C1 segment of cervical spinal cord (tissue), 14 donors: ENCODE measurements around the gene HAUS7.
A peak's percentile ranks its signal among the peaks of the same experiment; 100 is the strongest.

ENCODE experiments used
- DNase-seq, 14 donors: peaks; one replicate each; lab custom pipeline; 2025; lab: John Stamatoyannopoulos, UW

HAUS7 gene

DNA sequence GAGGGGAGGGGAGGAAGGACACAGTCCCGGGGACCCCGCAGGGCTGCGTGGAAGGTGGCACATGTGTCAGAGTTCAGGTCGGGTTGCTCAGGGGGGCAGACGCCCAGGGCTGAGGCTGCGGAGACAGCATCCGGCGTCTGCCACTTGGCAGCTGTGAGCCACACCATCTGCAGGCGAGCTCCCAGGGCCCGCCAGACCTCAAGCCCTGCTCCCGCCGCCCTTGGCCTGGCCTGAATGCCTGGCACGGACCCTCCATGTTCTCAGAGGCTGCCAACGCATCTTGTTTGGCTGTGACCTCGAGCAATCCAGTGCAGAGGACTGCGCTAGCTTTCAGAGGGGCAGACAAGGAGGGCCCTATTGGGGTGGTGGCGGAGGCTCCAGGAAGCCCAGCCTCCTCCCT lies 29.5 kb upstream of the HAUS7 start:
- DNase-seq = peak in 13 of 14 donors; percentile 3 to 70 (median 21)

DNA sequence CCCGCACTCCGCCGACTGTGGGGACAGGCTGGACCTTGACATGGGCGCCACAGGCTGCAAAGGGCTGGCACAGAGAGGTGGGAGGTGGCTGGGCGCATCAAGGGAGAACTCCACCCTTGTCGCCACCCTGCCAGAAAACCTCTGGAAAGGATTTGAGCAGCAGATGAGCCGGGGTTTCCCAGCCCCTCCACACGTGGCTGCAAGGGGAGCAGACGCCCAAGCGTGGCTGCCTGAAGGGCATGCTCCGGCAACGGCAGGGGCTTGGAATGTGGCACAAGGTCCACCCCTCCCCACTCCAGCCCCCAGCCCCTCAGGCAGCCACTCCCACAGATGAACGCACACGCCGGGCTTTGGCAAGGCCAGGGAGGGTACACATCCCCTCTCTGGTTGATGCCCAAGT lies 29.0 kb upstream of the HAUS7 start:
- peak in 1 of 14 donors; percentile 48 for DNase-seq

DNA sequence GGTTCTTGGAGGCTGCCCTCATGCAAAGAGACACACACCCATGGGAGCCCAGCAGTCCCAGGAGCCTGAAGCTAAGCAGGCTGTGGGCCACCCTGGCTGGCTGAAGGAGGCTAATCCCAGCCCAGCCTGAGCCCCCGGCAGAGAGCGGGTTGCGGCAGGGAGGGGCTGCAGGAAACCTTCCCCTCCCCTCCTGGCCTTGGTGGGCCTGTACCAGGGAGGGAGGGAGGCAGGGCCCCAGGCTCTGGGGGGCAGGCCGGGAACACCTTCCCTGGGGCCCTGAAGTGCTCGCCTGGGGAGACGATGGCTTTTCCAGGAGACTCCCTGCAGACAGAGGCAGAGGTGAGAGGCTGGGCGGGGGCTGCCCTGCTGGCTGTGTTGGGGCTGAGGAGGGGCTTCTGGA lies 28.1 kb upstream of the HAUS7 start:
- no peak for DNase-seq

GRCh38 chrX:153496590-153496959 lies 26.2 kb upstream of the HAUS7 start:
- no peak for DNase-seq

GRCh38 chrX:153495903-153496589 lies 25.7 kb upstream of the HAUS7 start:
- no peak for DNase-seq

DNA sequence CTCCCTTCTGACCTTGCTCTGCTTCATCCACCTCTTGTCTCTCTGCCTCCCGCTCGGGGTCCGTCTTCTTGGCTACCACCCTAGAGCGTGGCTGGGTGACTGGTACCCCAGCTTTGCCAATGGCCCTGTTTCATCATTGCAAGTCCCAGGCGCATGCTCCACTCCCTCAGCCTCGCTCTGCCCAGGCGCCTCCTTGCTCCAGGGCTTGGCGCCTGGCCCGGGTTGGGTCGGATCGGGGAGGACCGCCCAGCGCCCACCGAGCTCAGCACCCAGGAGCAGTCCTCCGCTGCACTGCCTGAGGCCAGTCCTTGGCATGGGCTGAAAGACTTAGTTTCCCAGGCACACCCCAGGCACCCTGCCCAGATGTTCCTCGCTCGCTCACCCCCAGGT lies 25.0 kb upstream of the HAUS7 start:
- DNase-seq = peak in 5 of 14 donors; percentile 7 to 54 (median 23)

- peak in 4 of 14 donors; percentile 9 to 54 (median 18) for DNase-seq
These were observed 24.4 kb upstream of the HAUS7 start, which contains the start of gene BGN for GRCh38 chrX:153494541-153495361. Gene BGN, plus strand, starts transcription at chrX:153494980. Its CDS starts 9,652 bp downstream, at chrX:153504632.

- no peak for DNase-seq
These were observed 23.7 kb upstream of the HAUS7 start for GRCh38 chrX:153494061-153494460.

GRCh38 chrX:153493085-153493484 lies 22.7 kb upstream of the HAUS7 start:
- DNase-seq = no peak

DNA sequence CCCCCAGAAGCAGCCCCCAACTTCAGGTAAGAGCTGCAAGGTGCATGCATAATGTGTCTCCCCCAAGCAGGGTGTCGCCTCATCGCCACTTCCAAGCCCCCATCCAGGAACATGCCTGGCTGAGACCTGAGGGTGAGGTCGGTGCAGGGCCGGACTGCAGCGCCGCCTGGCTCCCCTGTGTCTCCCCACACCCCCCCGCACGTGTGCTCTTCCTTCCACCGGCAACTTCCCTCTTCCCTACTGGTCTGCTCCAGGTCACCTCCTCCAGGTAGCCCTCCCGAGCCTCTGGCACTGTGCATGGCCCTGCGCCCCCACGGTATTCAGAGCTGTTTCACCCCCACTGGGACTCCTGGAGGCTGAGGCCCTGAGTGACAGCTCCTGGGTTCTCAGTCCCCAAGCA lies 22.2 kb upstream of the HAUS7 start:
- no peak for DNase-seq

DNA sequence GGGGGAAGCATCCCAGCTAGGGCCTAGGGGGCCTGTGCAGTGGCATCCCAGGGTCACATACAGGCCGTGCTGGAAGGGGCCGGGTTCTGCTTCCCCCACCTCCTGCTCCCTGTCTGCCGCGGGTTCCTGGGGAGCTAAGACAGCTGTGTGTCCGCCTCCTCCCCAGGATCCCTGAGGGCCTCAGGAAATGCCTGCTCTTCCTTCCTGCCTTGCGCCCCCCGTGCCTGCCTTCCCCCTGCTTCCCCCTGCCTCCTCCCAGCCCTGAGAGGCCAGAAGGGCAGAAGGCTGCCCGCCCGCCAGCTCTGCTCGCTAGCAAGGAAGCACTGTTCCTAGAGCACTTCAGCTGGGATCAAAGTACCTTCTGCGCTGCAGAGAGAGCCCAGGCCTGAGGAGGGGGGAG lies 21.5 kb upstream of the HAUS7 start:
- no peak for DNase-seq

GRCh38 chrX:153491351-153491914 lies 21.1 kb upstream of the HAUS7 start:
- DNase-seq = no peak

DNA sequence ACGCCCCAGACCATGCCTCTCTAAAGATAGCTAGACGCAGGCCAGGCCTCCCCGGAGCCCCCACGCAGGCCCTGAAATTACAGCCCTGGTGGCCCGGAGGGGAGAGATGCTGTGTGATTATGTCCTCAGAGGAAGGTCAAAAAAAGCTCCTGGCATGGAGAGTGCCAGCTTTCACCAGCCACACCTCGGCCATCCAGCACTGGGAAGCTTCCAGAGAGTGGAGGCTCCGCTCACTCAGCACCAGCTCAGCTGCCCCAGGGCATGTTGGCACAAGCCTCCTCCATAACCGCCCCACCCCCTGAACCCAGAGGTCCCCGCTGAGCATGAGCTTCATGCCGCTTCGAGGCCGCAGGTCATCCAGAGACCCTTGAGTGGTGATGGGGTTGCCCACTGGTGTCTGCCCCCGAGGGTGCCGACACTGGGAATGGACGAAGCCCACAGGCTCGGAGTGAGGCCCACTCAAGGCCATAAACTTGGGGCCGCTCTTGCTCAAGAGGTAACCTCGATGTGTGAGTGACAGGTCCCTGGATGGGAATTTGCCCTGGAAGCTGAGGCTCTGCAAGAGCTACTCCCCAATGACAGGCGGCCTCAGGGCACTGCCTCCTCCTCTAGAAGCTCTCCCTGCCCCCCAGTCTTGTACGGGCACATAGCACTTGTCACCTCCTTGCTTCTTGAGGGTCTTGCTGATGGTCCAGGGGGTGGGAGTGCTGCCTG lies 20.0 kb upstream of the HAUS7 start:
- no peak for DNase-seq

DNA sequence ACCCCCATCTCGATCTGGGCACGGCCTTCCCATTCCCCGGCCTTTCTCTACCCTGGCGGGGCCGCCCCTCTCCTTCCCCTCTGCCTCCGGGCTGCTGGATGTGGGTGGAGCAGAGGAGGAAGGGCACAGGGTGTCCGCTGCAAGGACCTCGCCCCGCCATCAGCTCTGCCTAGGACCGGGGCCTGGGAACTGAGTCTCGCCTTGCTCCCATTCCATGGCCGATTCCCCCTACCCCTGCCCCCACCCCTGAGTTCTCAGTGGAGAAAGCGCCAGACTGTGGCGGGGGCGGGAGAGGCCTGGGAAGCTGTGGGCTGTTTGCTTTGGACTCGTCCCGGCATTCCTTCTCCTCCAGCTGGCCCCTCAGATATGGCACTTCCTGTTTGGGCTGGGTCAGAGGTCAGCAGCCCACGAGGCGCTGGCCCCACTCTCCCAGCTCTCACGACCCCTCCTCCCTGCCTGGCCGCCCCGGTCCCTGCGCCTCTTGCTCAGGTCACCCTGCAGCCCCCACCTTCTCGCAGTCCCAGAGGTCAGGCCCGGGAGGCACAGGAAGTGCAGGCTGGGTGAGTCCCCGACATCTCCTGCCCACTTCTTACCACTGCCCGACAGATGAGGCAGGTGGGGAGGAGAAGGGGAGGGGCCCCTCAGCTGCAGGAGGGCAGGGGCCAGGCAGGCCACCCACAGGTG lies 18.0 kb upstream of the HAUS7 start:
- no peak for DNase-seq

GRCh38 chrX:153487590-153488071 lies 17.3 kb upstream of the HAUS7 start:
- no peak for DNase-seq

GRCh38 chrX:153486171-153486570 lies 15.8 kb upstream of the HAUS7 start:
- no peak for DNase-seq

DNA sequence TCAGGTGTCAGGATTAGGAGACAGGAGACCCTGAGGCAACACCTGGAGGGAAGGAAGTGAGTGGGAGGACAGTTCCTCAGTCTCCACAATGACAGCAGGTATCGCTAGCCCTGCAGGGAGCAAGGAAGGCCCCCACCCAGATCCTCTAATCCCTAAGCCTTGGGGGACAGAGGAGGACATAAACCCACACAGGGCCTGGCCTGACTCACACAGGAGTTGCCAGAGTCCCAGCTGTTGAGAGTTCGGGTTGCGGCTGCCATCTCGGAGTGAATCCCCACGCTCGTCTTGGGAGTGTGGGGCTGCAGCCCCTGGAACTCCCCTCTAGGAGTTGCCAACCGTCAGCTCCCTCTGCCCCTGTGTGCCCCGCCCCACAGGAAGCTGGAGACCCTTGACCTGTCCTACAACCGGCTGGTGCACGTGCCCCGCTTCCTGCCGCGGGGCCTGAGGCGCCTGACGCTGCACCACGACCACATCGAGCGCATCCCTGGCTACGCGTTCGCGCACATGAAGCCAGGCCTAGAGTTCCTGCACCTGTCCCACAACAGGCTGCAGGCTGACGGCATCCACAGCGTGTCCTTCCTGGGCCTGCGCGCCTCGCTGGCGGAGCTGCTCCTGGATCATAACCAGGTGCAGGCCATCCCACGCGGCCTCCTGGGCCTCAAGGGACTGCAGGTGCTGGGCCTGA lies 15.2 kb upstream of the HAUS7 start:
- DNase-seq = no peak

DNA sequence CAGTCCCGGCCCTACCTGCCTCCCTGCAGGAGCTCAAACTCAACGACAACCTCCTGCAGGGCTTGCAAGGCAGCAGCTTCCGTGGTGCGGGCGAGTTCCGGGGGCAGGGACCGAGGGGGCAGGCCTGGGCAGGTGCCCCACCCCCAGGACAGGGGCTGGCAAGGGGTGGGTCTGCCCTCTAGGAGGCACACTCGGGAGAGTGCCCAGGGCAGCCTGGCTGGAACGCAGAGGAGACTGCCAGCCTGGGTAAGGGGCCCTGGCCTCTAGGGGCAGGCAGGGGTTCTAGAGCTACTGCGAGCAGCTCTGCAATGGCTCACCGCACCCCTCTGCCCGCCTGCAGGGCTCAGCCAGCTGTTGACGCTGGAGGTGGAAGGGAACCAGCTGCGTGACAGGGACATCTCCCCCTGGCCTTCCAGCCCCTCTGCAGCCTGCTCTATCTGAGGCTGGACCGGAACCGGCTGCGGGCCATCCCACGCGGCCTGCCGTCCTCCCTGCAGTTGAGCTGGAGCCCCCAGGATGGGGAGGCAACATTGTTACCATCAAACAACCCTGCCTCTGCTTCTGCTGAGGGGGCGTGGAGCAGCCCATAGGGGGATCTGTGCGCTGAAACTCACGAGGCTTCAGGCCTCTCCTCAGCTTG lies 12.1 kb upstream of the HAUS7 start:
- DNase-seq = no peak

GRCh38 chrX:153481043-153481442 lies 10.7 kb upstream of the HAUS7 start:
- DNase-seq = no peak

DNA sequence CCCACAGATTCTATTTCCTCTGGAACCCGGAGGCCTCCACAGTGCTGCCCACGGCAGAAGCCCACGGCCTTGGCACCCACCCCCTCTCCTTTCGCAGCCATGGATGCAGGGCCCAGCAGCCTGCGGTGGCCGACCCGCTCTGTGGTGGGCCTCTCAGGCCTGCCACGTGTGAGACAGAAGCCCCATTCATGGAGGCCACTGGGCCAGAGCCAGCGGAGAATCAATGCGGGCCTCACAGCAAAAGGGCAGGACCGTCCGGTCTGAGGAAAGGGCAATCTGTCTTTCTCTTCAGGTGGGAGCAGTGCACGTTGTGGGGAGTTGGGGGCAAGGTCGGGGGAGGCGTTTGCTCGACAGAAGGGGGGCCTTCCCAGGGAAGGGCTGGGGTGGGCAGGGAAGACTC lies 8.4 kb upstream of the HAUS7 start:
- peak in 4 of 14 donors; percentile 4 to 30 (median 15) for DNase-seq
